Measurements from ENCODE around the gene ANAPC13. TPM values are rescaled to one million over a fixed set of nuclear protein-coding genes. Genes with fewer than 3 reads are reported as not detected.

Gene ANAPC13
- total RNA-seq, 1 experiment from 2014 or later, result 69.7 TPM

DNA sequence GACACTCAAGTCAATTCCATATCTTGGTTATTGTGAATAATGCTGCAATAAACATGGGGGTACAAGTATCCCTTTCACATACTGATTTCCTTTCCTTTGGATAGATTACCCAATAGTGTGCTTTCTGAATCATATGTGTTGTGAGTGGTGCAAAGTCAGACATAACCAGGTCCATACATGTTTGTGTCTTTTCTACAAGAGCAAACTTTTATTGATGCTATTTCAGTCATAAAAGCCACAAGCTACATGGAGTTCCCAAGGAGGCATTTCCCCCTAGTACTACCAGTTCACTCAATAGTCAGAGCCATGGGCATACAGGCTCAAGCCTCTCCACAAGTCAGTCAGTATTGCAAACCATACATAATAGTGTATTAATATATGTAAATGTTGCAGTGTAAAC, 10.2 kb upstream of the ANAPC13 start:
- Histone ChIP-seq H3K27ac (ENCODE audit: low read depth, low read length, poor library complexity, severe bottlenecking) (no peak overlapping the region), H3K4me3 (ENCODE audit: low read depth, low read length, poor library complexity, severe bottlenecking) (no peak overlapping the region), H3K36me3 (ENCODE audit: insufficient read depth, low read length, poor library complexity, severe bottlenecking) (no peaks in the 10 kb centered on the region), H3K9me3 (ENCODE audit: low read depth, low read length, poor library complexity, severe bottlenecking) (no peaks in the 10 kb centered on the region), H3K4me1 (ENCODE audit: insufficient read depth, low read length, poor library complexity, severe bottlenecking) (no peaks in the 10 kb centered on the region), H3K27me3 (replicated peaks; ENCODE audit: insufficient read depth, low read depth, low read length, poor library complexity) (no peaks in the 10 kb centered on the region)
- no TSS peak for BruUV-seq (replicated peaks)
- no peak for DNase-seq (ENCODE audit: low spot score)
- intact Hi-C loops (cut with micrococcal nuclease; ENCODE audit: unreplicated experiment), result no loop called here
- no peak for TF ChIP-seq CTCF (conservative IDR thresholded peaks at IDR 0.05; ENCODE audit: low read depth, low read length)
- TF ChIP-seq EZH2 (IDR thresholded peaks at IDR 0.05; ENCODE audit: borderline replicate concordance, low read depth, low read length, poor library complexity, severe bottlenecking), result no peak
- ChIA-PET POLR2A (ENCODE audit: low non-redundant PET) (no interaction called here), CTCF (no interaction called here)

DNA sequence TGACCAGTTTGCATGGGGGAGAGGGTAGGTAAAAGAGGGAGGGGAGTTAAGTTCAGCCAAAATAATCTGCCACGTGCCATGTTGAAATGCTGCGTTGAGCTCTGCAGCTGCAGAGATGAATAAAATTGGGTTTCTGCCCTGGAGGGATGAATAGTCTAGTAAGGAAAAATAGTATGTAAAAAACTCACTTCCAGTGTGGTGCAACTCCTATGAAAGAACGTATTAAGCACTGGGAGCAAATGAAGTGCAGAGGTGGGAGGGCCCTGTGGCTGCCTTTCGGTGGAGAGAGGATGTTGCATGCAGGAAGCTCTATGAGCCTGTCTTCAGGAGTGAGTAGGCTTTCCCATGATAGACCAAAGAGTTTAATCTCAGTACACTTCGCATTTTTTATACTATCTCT, 8.7 kb upstream of the ANAPC13 start:
- no peak overlapping the region for H3K4me3 ChIP-seq (ENCODE audit: low read depth, low read length, poor library complexity, severe bottlenecking)
- TF ChIP-seq EZH2 (IDR thresholded peaks at IDR 0.05; ENCODE audit: borderline replicate concordance, low read depth, low read length, poor library complexity, severe bottlenecking) (no peak), CTCF (conservative IDR thresholded peaks at IDR 0.05; ENCODE audit: low read depth, low read length) (no peak)
- ChIA-PET CTCF (no interaction called here), POLR2A (ENCODE audit: low non-redundant PET) (no interaction called here)
- no peaks in the 10 kb centered on the region for H3K4me1 ChIP-seq (ENCODE audit: insufficient read depth, low read length, poor library complexity, severe bottlenecking)
- no peaks in the 10 kb centered on the region for H3K9me3 ChIP-seq (ENCODE audit: low read depth, low read length, poor library complexity, severe bottlenecking)
- H3K27me3 ChIP-seq (replicated peaks; ENCODE audit: insufficient read depth, low read depth, low read length, poor library complexity), result no peaks in the 10 kb centered on the region
- intact Hi-C loops (cut with micrococcal nuclease; ENCODE audit: unreplicated experiment), result no loop called here
- BruUV-seq (replicated peaks), result no TSS peak
- no peaks in the 10 kb centered on the region for H3K36me3 ChIP-seq (ENCODE audit: insufficient read depth, low read length, poor library complexity, severe bottlenecking)
- H3K27ac ChIP-seq (ENCODE audit: low read depth, low read length, poor library complexity, severe bottlenecking), result no peak overlapping the region
- DNase-seq (ENCODE audit: low spot score), result no peak

DNA sequence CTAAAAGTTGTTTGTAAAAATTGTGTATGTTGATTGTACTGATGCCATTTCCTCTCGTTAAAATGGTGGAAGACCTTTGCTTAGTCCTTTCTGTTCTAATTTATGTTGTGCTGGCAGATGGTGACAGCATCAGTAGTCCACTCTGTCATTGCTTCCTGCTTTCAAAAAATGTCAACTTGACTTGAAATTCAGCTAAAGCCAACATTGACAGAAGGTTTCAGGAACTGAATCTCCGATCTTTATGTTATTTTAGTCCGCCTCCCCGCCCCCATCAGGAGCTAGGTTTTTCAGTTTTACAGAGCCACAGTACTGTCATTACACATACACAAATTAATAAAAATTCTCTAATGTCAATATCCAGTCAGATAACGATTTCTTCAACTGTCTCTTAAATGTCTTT, 1.6 kb upstream of the ANAPC13 start:
- no peak for DNase-seq (ENCODE audit: low spot score)
- peaks cover 2% of the 10 kb centered on the region for H3K36me3 ChIP-seq (ENCODE audit: insufficient read depth, low read length, poor library complexity, severe bottlenecking)
- BruUV-seq (replicated peaks), result no TSS peak
- H3K4me3 ChIP-seq (ENCODE audit: low read depth, low read length, poor library complexity, severe bottlenecking), result peak overlapping the region; percentile 80
- intact Hi-C loops (cut with micrococcal nuclease; ENCODE audit: unreplicated experiment), result loop anchor here (5.0 kb wide), 1 partner anchor 115 kb away; the partner anchor contains the start of gene AMOTL2
- H3K4me1 ChIP-seq (ENCODE audit: insufficient read depth, low read length, poor library complexity, severe bottlenecking), result peaks cover 14% of the 10 kb centered on the region
- CTCF ChIA-PET, result no interaction called here
- no peaks in the 10 kb centered on the region for H3K27me3 ChIP-seq (replicated peaks; ENCODE audit: insufficient read depth, low read depth, low read length, poor library complexity)
- POLR2A ChIA-PET (ENCODE audit: low non-redundant PET), result no interaction called here
- H3K27ac ChIP-seq (ENCODE audit: low read depth, low read length, poor library complexity, severe bottlenecking), result peak overlapping the region; percentile 98
- no peaks in the 10 kb centered on the region for H3K9me3 ChIP-seq (ENCODE audit: low read depth, low read length, poor library complexity, severe bottlenecking)
- TF ChIP-seq EZH2 (IDR thresholded peaks at IDR 0.05; ENCODE audit: borderline replicate concordance, low read depth, low read length, poor library complexity, severe bottlenecking) (no peak), CTCF (conservative IDR thresholded peaks at IDR 0.05; ENCODE audit: low read depth, low read length) (no peak)

Measured in A673 (cell line).